ENCODE measurements around the gene RARRES2.

- TF ChIP-seq CTCF (IDR thresholded peaks at IDR 0.05) (no peak), EP300 (IDR thresholded peaks at IDR 0.05; ENCODE audit: borderline replicate concordance in 1 of 2, low read depth in 1 of 2, low read length in 1 of 2) (no peak), TAF1 (IDR thresholded peaks at IDR 0.05; ENCODE audit: borderline replicate concordance, low read depth, low read length) (no peak), USF1 (IDR thresholded peaks at IDR 0.05; ENCODE audit: borderline replicate concordance, low read depth) (no peak), SIN3A (IDR thresholded peaks at IDR 0.05; ENCODE audit: borderline replicate concordance, low read depth, low read length) (no peak), GABPA (IDR thresholded peaks at IDR 0.05; ENCODE audit: low read depth) (no peak; the same call in 1 of the 2 replicates), MXI1 (IDR thresholded peaks at IDR 0.05; ENCODE audit: low read depth, low read length) (0 out of 2 replicates have a peak, but pooled peaks have one; percentile 17), POLR2AphosphoS5 (IDR thresholded peaks at IDR 0.05; ENCODE audit: low read depth, low read length) (no peak), FOXM1 (IDR thresholded peaks at IDR 0.05; ENCODE audit: low read depth) (no peak)
- TF ChIP-seq, protein P1, sequence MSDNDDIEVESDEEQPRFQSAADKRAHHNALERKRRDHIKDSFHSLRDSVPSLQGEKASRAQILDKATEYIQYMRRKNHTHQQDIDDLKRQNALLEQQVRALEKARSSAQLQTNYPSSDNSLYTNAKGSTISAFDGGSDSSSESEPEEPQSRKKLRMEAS (IDR thresholded peaks at IDR 0.05; ENCODE audit: low read depth) = no peak
- TF ChIP-seq, protein P2, sequence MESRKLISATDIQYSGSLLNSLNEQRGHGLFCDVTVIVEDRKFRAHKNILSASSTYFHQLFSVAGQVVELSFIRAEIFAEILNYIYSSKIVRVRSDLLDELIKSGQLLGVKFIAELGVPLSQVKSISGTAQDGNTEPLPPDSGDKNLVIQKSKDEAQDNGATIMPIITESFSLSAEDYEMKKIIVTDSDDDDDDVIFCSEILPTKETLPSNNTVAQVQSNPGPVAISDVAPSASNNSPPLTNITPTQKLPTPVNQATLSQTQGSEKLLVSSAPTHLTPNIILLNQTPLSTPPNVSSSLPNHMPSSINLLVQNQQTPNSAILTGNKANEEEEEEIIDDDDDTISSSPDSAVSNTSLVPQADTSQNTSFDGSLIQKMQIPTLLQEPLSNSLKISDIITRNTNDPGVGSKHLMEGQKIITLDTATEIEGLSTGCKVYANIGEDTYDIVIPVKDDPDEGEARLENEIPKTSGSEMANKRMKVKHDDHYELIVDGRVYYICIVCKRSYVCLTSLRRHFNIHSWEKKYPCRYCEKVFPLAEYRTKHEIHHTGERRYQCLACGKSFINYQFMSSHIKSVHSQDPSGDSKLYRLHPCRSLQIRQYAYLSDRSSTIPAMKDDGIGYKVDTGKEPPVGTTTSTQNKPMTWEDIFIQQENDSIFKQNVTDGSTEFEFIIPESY (IDR thresholded peaks at IDR 0.05; ENCODE audit: borderline replicate concordance, low read depth) = no peak
Observed at GRCh38 chr7:150322833-150323681, 18.4 kb downstream of the RARRES2 start, which contains the start of the genes ACTR3C and LRRC61.

Data from SK-N-SH (cell line).